ENCODE measurements around the gene MLPH. TPM values are rescaled to one million over a fixed set of nuclear protein-coding genes. Genes with fewer than 3 reads are reported as not detected.
A peak's percentile ranks its signal among the peaks of the same experiment; 100 is the strongest.

MLPH gene
- total RNA-seq, 2 experiments from 2014 or later, result not detected

DNA sequence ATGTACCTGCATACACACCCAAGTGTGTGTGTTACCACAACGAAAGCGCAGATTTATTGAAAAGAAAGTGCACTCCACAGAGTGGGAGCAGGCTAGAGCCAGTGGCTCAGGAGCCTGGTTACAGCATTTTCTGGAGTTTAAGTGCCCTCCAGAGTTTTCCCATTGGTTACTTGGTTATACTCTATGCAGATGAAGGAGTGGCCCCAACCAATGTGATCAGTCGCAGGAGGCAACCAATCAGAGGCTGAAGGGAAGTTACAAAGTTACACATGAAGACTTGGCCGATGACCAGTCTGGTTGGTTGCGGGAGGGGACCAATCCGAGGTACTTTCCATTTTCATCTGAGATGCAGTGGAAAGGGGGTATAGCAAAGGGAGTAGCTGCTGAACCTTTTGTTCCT is 65.9 kb downstream of the MLPH start:
- POLR2A ChIA-PET, result no interaction called here
- peaks cover 32% of the 10 kb centered on the region for H3K27me3 Mint-ChIP-seq

DNA sequence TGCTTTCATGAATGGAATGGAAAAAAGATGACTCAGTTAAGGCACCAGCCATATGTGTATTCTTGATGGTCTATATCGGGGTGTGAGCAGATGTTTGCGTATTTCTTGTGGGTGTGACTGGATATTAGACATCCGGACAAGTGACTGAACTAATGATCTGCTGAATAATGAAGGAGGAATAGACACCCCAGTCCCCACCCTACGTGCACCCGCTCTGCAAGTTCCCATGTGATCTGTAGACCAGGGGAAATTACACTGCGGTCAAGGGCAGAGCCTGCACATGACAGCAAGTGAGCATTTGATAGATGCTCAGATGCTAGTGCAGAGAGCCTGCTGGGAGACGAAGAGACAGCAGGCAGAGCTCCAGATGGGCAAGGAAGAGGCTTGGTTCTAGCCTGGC is 66.9 kb downstream of the MLPH start:
- H3K9me3 Mint-ChIP-seq, result peaks cover 13% of the 10 kb centered on the region
- peaks cover 12% of the 10 kb centered on the region for H3K4me1 Mint-ChIP-seq
- ChIA-PET POLR2A (no interaction called here), CTCF (interaction anchor here (1.0 to 2.5 kb wide), 2 partner anchors 18 to 41 kb away, joined by 4 to 12 read pairs; no protein-coding TSS in a partner anchor)
- DNase-seq, result no peak
- H3K36me3 Mint-ChIP-seq (ENCODE audit: low read depth), result peaks cover 7% of the 10 kb centered on the region
- no peak overlapping the region for H3K4me3 Mint-ChIP-seq
- no peak overlapping the region for H3K27ac Mint-ChIP-seq
- H3K27me3 Mint-ChIP-seq, result peaks cover 34% of the 10 kb centered on the region

More for the DNA sequence above, 65.9 kb downstream of the MLPH start:
- peaks cover 10% of the 10 kb centered on the region for H3K4me1 Mint-ChIP-seq
- peaks cover 7% of the 10 kb centered on the region for H3K36me3 Mint-ChIP-seq (ENCODE audit: low read depth)
- DNase-seq, result no peak
- CTCF ChIA-PET, result no interaction called here
- peaks cover 13% of the 10 kb centered on the region for H3K9me3 Mint-ChIP-seq
- H3K4me3 Mint-ChIP-seq, result no peak overlapping the region
- no peak overlapping the region for H3K27ac Mint-ChIP-seq

DNA sequence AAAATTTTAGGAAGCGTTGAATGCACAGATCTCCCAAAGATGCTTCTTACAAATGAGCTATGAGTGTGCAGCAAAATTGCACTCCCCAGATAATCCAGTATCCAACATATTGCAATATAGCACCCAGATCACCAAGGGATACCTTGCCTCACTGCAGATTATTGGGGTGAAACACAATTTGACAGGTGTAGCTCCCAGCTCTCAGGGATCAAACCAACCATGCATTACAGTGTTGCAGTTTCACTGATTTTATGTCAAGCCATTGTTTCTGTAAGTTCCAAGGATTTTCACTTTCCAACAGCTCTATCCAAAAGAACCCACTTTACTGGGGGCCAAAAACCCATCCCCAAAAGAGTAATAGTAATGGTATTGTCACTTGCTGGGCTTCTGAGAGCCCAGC is 68.5 kb downstream of the MLPH start:
- POLR2A ChIA-PET, result no interaction called here
- H3K27ac Mint-ChIP-seq, result no peak overlapping the region
- H3K9me3 Mint-ChIP-seq, result peaks cover 13% of the 10 kb centered on the region
- peaks cover 12% of the 10 kb centered on the region for H3K4me1 Mint-ChIP-seq
- H3K36me3 Mint-ChIP-seq (ENCODE audit: low read depth), result peaks cover 7% of the 10 kb centered on the region
- no peak overlapping the region for H3K4me3 Mint-ChIP-seq
- CTCF ChIA-PET, result interaction anchor here (2.5 kb wide), 1 partner anchor 43 kb away, joined by 12 read pairs; no protein-coding TSS in a partner anchor
- no peak for DNase-seq
- peaks cover 43% of the 10 kb centered on the region for H3K27me3 Mint-ChIP-seq

DNA sequence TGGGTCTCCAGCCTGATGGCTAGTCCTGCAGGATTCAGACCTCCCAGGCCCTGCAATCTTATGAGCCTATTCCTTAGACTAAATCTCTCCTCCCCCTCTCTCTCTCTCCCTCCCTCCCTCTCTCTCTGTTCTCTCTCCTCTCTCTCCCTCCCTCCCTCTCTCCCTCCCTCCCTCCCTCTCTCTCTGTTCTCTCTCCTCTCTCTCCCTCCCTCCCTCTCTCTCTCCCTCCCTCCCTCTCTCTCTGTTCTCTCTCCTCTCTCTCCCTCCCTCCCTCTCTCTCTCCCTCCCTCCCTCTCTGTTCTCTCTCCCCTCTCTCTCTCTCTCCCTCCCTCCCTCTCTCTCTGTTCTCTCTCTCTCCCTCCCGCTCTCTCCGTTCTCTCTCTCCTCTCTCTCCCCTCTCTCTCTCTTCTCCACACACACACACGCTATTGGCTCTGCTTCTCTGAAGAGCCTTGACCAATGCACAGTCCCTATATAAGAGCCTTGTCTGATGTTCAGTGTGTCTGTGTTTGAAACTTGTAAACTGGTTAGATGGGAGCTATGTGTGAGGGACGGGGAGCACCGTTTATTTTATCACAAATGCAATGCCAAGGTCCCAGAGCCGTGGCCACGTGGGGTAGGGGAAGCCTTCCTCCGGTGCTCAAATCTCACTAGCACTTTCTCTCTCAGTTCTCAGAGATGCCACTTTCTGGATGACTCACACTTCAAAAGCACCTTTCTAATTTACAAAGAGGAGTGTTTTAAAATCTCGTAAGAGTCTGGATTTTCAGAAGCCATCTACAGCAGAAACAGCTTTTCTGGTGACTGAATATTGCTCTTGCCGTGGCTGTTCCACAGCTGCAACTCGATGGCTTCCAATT is 70.0 kb downstream of the MLPH start:
- Mint-ChIP-seq H3K27ac (peak overlapping the region; percentile 3), H3K36me3 (ENCODE audit: low read depth) (peaks cover 7% of the 10 kb centered on the region)
- POLR2A ChIA-PET, result no interaction called here

DNA sequence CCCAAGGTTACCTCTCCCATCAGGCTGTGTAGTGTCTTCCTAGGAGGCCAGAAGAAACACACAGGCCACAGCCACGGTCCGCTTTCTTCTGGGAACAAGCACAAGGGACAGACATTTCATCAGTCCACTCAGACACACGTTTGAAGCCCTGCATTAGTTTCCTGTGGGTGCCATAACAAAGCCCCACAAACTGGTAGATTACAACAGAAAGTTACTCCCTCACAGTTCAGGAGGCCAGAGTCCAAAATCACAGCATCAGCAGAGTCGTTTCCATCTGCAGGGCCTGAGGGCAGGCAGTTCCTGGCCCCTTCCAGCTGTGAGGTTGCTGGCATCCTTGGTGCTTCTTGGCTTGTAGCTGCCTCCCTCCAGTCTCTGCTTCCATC is 70.6 kb downstream of the MLPH start:
- H3K4me3 Mint-ChIP-seq, result no peak overlapping the region
- H3K27ac Mint-ChIP-seq, result peak overlapping the region; percentile 3
- H3K36me3 Mint-ChIP-seq (ENCODE audit: low read depth), result peaks cover 7% of the 10 kb centered on the region
- H3K4me1 Mint-ChIP-seq, result peaks cover 12% of the 10 kb centered on the region
- CTCF ChIA-PET, result interaction anchor here (0.8 to 1.7 kb wide), 2 partner anchors 14 to 45 kb away, joined by 4 to 6 read pairs; no protein-coding TSS in a partner anchor
- POLR2A ChIA-PET, result no interaction called here
- peaks cover 13% of the 10 kb centered on the region for H3K9me3 Mint-ChIP-seq
- peaks cover 47% of the 10 kb centered on the region for H3K27me3 Mint-ChIP-seq
- no peak for DNase-seq

More for the DNA sequence above, 70.0 kb downstream of the MLPH start:
- H3K4me1 Mint-ChIP-seq, result peaks cover 12% of the 10 kb centered on the region
- peak; percentile 30 for DNase-seq
- no peak overlapping the region for H3K4me3 Mint-ChIP-seq
- peaks cover 13% of the 10 kb centered on the region for H3K9me3 Mint-ChIP-seq
- CTCF ChIA-PET, result interaction anchor here (0.8 to 2.5 kb wide), 3 partner anchors 15 to 44 kb away, joined by 4 to 12 read pairs (median 6); no protein-coding TSS in a partner anchor
- H3K27me3 Mint-ChIP-seq, result peaks cover 43% of the 10 kb centered on the region

DNA sequence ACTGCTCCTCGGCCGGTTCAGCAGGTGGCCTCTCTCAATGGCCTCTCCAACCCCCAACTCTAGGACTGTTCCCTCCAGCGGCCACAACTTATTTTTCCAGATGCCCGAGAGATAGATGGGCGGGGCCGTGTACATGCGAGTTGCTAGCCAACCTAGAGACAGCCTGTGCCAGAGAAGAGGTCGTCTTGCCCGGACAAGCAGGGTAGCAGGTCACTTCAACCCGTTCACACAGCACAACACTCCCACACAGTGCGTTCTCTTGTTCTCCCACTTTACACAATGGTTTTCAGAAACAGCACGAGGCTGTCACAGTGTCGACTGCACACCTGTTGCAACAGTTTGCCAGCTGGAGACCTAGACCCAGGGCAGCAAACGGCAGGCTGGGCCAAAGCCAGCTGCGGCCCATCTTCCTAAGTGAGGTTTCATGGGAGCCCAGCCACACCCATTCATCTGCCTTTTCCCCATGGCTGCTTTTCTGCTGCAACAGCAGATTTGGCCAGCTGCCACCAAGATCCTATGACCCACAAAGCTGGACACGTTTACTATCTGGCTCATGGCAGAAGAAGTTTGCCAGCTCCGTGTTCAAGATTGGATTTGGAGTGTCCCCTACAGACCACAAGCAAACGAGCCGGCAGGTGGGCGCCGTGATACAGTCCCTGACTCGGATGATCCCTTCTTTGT is 72.0 kb downstream of the MLPH start:
- H3K4me1 Mint-ChIP-seq, result peaks cover 12% of the 10 kb centered on the region
- peaks cover 12% of the 10 kb centered on the region for H3K9me3 Mint-ChIP-seq
- H3K27me3 Mint-ChIP-seq, result peaks cover 43% of the 10 kb centered on the region
- H3K27ac Mint-ChIP-seq, result no peak overlapping the region
- CTCF ChIA-PET, result interaction anchor here (1.0 kb wide), 1 partner anchor 186 kb away, joined by 3 read pairs; no protein-coding TSS in a partner anchor
- DNase-seq, result no peak
- POLR2A ChIA-PET, result no interaction called here
- no peak overlapping the region for H3K4me3 Mint-ChIP-seq
- H3K36me3 Mint-ChIP-seq (ENCODE audit: low read depth), result peaks cover 7% of the 10 kb centered on the region

DNA sequence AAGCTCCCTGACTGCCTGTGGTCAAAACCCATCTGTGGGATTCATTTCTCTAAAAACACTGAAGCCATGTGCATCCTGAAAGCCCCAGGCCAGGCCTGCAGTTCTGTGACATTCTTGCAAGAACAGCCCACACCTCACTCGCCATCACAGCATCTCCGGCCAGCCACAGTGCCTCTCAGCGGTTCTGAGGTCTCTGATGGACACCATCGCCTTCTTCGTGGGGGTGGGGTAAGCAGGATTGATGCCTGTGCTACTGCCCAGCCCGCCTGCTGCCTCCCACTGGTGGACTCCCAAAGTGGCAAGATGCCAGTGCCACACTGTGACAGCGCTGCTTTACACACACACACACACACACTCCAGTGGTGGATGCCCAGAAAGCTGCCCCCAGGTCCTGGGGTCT is 74.2 kb downstream of the MLPH start:
- Mint-ChIP-seq H3K27ac (no peak overlapping the region), H3K4me1 (peaks cover 12% of the 10 kb centered on the region), H3K36me3 (ENCODE audit: low read depth) (peaks cover 4% of the 10 kb centered on the region), H3K27me3 (peaks cover 33% of the 10 kb centered on the region), H3K9me3 (peaks cover 2% of the 10 kb centered on the region), H3K4me3 (no peak overlapping the region)
- DNase-seq, result no peak
- ChIA-PET CTCF (interaction anchor here (2.1 kb wide), 1 partner anchor 11 kb away, joined by 13 read pairs; no protein-coding TSS in a partner anchor), POLR2A (no interaction called here)

DNA sequence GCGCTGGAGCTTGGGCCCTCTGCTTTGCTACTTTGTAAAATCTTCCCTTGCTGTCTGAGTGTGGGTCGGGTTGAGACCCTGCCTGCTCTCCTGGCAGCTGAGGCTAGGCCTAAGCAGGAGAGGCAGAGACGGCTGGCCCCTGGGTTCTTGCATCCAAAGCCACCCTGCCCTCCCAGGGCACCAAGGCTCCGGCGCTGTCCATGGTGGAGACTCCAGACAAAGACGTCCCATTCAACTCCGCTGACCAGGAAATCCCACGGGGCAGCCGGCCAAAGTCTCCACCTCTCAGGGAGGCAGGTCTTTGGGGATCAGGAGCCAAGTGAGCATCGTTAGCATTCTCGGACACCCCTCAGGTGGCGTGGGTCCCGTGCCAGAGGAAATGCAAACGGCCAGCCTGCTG is 76.8 kb downstream of the MLPH start:
- CTCF ChIA-PET, result no interaction called here
- POLR2A ChIA-PET, result no interaction called here

DNA sequence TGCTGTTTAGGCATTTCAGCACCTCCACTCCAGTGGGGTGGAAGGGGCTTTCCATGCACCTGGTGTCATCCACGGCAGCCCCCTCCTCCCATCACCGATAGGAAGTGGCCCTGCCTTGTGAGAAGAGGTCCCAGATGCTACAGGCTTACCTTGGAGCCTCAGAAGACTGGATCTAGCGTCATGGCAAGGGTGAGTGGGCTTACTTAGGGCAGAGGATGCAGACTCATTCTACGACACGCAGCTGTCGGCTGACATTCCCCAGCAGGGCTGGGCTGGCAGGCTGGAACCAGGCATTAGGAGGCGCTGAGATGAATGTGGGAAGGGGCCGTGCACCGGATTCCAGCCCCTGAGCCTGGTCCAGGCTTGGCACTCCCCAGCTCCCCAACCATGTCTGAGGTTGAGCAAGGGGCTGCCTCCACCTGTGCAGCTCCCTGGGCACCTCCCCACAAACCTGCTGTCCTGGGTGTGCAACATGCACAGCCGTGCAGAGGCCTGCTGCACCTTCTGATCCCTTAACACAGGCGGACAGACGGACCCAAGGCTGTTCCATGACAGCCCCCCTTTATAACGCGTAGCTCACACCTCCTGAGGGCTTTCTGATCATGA is 77.6 kb downstream of the MLPH start:
- Mint-ChIP-seq H3K27ac (no peak overlapping the region), H3K27me3 (peaks cover 15% of the 10 kb centered on the region), H3K4me3 (no peak overlapping the region), H3K36me3 (ENCODE audit: low read depth) (no peaks in the 10 kb centered on the region), H3K4me1 (no peaks in the 10 kb centered on the region), H3K9me3 (no peaks in the 10 kb centered on the region)
- ChIA-PET POLR2A (no interaction called here), CTCF (no interaction called here)
- no peak for DNase-seq

More for the DNA sequence above, 76.8 kb downstream of the MLPH start:
- no peak overlapping the region for H3K4me3 Mint-ChIP-seq
- peaks cover 19% of the 10 kb centered on the region for H3K27me3 Mint-ChIP-seq
- no peaks in the 10 kb centered on the region for H3K36me3 Mint-ChIP-seq (ENCODE audit: low read depth)
- H3K27ac Mint-ChIP-seq, result no peak overlapping the region
- no peaks in the 10 kb centered on the region for H3K9me3 Mint-ChIP-seq
- H3K4me1 Mint-ChIP-seq, result no peaks in the 10 kb centered on the region
- DNase-seq, result no peak

DNA sequence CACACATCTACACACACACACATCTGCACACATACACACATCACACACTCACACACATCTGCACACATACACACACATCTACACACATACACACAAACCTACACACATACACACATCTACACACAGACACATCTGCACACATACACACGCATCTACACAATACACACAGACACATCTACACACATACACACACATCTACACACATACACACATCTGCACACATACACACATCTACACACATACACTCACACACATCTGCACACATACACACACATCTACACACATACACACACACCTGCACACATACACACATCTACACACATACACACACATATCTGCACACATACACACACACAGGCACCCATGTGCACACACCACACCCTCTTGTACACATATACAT is 78.9 kb downstream of the MLPH start:
- CTCF ChIA-PET, result no interaction called here
- no peak for DNase-seq
- no peak overlapping the region for H3K27ac Mint-ChIP-seq
- H3K4me1 Mint-ChIP-seq, result no peaks in the 10 kb centered on the region
- H3K36me3 Mint-ChIP-seq (ENCODE audit: low read depth), result no peaks in the 10 kb centered on the region
- H3K4me3 Mint-ChIP-seq, result no peak overlapping the region
- POLR2A ChIA-PET, result no interaction called here
- peaks cover 13% of the 10 kb centered on the region for H3K27me3 Mint-ChIP-seq
- no peaks in the 10 kb centered on the region for H3K9me3 Mint-ChIP-seq

DNA sequence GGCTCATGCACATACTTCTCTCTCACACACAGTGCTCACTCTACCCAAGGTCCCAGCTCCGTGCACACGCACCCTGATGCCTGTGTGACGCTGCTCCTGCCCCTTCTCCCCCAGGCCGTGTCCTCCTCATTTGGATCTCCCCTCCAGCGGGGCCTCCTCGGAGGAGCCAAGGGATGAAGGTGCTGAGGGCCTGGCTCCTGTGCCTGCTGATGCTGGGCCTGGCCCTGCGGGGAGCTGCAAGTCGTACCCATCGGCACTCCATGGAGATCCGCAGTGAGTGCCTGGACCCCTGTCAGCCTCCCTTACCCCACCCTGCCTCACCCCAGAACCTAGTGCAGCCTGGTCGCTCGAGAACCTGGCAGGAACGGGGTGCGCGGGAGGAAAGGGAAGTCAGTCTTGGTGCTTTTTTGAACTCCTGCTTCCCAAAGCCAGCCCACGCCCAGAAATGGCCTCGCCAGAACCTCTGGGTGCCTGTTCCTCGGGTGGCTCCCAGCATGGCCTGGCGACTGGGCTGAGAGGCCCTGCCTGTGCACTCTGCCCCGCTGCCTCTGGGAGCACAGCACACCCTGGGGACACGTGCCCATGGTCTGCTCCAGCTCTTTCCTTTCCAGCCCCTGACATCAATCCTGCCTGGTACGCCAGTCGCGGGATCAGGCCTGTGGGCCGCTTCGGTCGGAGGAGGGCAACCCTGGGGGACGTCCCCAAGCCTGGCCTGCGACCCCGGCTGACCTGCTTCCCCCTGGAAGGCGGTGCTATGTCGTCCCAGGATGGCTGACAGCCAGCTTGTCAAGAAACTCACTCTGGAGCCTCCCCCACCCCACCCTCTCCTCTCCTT is 79.6 kb downstream of the MLPH start, which contains the start of gene PRLH:
Gene PRLH, plus strand, starts transcription at position 174 of the 835 bp plus-strand sequence. Its CDS starts 0 bp downstream, at position 174.
- H3K36me3 Mint-ChIP-seq (ENCODE audit: low read depth), result no peaks in the 10 kb centered on the region
- no peak within 1 kb of the TSS for H3K27ac Mint-ChIP-seq
- H3K4me1 Mint-ChIP-seq, result no peaks in the 10 kb centered on the region
- no peak within 1 kb of the TSS for H3K4me3 Mint-ChIP-seq
- ChIA-PET POLR2A (no interaction called here), CTCF (interaction anchor here (1.0 kb wide), 1 partner anchor 54 kb away, joined by 4 read pairs; no protein-coding TSS in a partner anchor)
- peaks cover 13% of the 10 kb centered on the region for H3K27me3 Mint-ChIP-seq
- H3K9me3 Mint-ChIP-seq, result no peaks in the 10 kb centered on the region
- no peak for DNase-seq

DNA sequence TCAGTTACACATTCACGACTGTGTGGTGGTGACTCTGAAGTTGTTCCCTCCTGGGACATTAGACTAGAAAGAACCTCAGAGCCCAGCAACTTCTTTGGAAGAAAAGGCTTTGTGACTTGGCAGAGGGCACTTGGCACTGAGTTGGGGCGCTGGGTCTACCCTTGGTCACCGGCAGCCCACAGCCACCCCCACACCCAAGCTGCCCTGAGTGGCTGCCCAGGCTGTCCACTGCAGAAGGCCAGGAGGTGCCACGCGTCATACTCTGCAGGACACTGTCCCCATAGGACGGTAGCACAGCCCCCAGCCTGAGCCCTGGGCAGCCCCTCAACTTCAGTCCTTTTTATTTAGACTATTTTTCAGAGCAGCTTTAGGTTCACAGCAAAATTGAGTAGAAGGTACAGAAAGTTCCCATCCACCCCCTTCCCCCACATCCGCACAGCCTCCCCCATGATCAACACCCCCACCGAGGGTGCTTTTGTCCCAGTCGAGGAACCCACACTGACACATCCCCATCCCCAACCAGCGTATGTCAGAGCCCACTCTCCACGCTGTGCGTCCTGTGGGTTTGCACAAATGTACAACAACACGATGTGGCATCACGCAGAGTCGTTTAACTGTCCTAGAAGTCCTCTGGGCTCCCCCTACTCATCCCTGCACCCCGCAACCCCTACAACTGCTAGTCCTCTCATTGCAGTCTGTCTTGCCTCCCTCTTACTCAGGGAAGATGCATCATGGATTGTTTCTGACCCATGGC is 80.4 kb downstream of the MLPH start:
- no peak for DNase-seq
- ChIA-PET CTCF (interaction anchor here (1.0 kb wide), 1 partner anchor 55 kb away, joined by 4 read pairs; no protein-coding TSS in a partner anchor), POLR2A (no interaction called here)
- Mint-ChIP-seq H3K27me3 (peaks cover 8% of the 10 kb centered on the region), H3K36me3 (ENCODE audit: low read depth) (no peaks in the 10 kb centered on the region), H3K4me1 (no peaks in the 10 kb centered on the region), H3K9me3 (no peaks in the 10 kb centered on the region), H3K4me3 (no peak overlapping the region), H3K27ac (no peak overlapping the region)

All from activated CD4-positive, alpha-beta memory T cell treated with anti-CD3 and anti-CD28 coated beads, Interleukin-2, amount 10 ng/mL, durations not matched to agents 7 days and 5 days (primary cell).